PFSK-1 (cell line): ENCODE data around the gene SPATA9.

ENCODE experiments used
- FOXP2 ChIP-seq: optimal IDR thresholded peaks from 2 replicates; pipeline ENCODE3; 2011; ENCODE audit warnings: borderline replicate concordance, control low read depth, inconsistent platforms; ENCODE audit not compliant: insufficient read depth; ENCODE audit errors: extremely low read length, extremely low read depth
- POLR2AphosphoS5 ChIP-seq: IDR thresholded peaks from 2 replicates; pipeline ENCODE4 v1.6.1; 2012; ENCODE audit warnings: low read depth, mild to moderate bottlenecking, control low read depth, low read length, moderate library complexity
- REST ChIP-seq, 2 experiments: IDR thresholded peaks; 2 replicates each; pipeline versions ENCODE4 v1.6.1 to v1.8.0; 2011 to 2012; ENCODE audit warnings: low read depth in 2 of 2, low read length in 2 of 2, control low read depth in 1 of 2, inconsistent platforms in 1 of 2, mild to moderate bottlenecking in 1 of 2, moderate library complexity in 1 of 2; ENCODE audit not compliant: insufficient read depth in 1 of 2
- SIN3A ChIP-seq: IDR thresholded peaks from 2 replicates; pipeline ENCODE4 v1.6.1; 2012; ENCODE audit warnings: mild to moderate bottlenecking, low read length, moderate library complexity, borderline replicate concordance; ENCODE audit not compliant: insufficient read depth
- TAF1 ChIP-seq: IDR thresholded peaks from 2 replicates; pipeline ENCODE4 v1.6.1; 2012; ENCODE audit warnings: low read length, control low read depth, borderline replicate concordance; ENCODE audit not compliant: insufficient read depth

SPATA9 gene

GRCh38 chr5:95609711-95610110, 73.1 kb downstream of the SPATA9 start:
- TF ChIP-seq POLR2AphosphoS5 = no peak
- TF ChIP-seq FOXP2 = no peak
- TF ChIP-seq REST (IDR thresholded peaks at IDR 0.05; ENCODE audit: insufficient read depth in 1 of 2, low read depth in 2 of 2, low read length in 2 of 2) = no peak
- TF ChIP-seq TAF1 = no peak
- no peak for TF ChIP-seq SIN3A
